Brain pericyte (primary cell): ENCODE results near the gene RNF208.
"Not testable (repeated sequence)": the region's sequence is repeated elsewhere in the genome, so short reads cannot be mapped to it uniquely, and the experiment has no call there.

Source experiments
- DNase-seq: peaks from one replicate; pipeline ENCODE4 v3.0.0-alpha.2; 2012; ENCODE audit warnings: low read depth, low spot score

RNF208 gene

DNA sequence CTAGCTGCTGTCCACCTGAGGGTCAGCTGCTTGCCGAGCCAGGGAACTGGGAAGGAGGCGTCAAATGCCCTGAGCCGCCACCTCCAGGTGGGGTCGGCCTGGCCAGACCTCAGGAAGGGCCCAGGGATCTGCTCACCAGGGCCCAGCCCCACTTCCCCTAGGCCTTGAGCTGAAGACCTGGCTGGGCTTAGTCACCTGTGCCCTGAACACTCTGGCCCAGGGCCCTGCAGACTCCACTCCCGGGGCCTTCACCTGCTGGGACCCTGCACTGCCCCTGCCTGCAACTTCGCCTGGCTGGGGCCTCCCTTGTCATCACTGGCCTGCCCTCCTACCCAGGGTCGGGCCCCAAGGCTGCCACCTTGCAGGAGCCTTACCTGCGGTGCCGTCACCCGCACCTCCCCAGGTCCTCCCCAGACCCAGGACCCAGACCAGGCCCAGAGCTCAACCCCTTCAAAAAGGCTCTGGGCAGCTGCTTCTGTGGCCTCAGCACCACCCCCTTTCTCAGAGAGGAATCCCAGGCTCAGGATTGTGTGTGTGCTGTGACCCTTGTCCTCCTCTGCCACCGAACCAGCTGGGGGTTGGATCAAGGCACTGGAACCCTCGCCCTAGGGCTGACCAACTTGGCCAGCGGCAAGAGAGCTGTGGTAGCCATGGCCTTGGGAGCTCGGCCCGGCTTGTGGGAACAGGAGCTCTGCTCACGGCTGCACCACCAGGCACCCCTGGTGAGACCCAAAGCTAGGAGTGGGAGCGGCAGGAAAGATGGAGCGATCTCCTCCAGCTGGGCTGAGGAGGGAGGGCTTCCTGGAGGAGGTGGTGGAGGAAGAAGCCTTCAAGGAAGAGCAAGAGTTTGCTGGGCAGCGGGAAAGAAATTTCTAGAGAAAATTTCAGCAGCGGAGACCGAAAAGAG is 31.9 kb upstream of the RNF208 start:
- DNase-seq = no peak

GRCh38 chr9:137252555-137253506 is 30.8 kb upstream of the RNF208 start:
- no peak for DNase-seq

DNA sequence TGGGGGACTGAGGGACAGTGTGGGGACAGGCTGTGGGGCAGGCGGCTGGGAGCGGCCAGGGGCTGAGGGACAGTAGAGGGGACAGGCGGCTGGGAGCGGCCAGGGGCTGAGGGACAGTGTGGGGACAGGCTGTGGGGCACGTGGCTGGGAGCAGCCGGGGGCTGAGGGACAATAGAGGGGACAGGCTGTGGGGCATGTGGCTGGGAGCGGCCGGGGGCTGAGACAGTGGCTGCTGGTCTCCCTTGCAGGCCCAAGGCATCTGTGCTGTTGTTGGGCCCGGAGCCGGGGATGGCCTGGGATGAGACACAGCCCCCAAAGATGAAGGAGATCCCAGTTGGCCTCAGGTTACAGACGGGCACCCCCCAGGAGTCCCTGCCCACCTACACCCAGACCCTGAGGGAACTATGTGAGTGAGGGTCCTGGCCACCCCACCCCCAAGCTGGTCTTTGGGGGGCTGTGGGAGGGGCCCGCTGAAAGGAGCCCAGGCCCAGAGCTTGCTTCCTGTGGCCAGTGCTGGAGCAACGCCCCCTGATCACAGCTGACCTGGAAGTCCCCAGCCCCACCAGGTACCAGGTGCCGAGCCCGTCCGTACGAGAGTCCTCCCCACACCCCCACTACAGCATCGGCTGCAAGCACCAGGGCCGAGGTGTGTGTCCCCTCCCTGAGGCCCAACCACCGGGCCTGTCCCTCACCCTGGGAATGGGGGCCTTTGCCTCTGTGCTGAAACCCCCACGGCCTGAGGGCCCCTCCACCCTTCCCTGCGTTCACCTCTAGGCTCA is 29.6 kb upstream of the RNF208 start:
- DNase-seq = no peak

DNA sequence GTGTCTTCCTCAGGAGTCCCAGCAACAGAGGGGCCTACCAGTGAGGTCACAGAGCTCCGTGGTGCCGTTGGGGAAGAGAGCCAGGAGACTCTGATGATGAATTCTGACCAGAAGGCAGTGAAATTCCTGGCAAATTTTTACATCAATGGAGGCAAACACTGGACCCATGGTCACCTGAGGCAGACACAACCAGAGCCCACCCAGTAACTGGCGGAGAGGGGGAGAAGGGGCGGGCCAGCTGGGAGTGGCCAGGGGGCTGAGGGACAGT is 29.1 kb upstream of the RNF208 start, which contains the start of gene STPG3:
TSS of gene STPG3 (plus strand) at position 93 of the 268 bp plus-strand sequence. CDS start at position 94, 1 bp downstream.
- DNase-seq = no peak

- no peak for DNase-seq
These were observed 28.5 kb upstream of the RNF208 start for GRCh38 chr9:137250329-137251193.

- no peak for DNase-seq
These were observed 25.8 kb upstream of the RNF208 start for GRCh38 chr9:137247916-137248175.

DNA sequence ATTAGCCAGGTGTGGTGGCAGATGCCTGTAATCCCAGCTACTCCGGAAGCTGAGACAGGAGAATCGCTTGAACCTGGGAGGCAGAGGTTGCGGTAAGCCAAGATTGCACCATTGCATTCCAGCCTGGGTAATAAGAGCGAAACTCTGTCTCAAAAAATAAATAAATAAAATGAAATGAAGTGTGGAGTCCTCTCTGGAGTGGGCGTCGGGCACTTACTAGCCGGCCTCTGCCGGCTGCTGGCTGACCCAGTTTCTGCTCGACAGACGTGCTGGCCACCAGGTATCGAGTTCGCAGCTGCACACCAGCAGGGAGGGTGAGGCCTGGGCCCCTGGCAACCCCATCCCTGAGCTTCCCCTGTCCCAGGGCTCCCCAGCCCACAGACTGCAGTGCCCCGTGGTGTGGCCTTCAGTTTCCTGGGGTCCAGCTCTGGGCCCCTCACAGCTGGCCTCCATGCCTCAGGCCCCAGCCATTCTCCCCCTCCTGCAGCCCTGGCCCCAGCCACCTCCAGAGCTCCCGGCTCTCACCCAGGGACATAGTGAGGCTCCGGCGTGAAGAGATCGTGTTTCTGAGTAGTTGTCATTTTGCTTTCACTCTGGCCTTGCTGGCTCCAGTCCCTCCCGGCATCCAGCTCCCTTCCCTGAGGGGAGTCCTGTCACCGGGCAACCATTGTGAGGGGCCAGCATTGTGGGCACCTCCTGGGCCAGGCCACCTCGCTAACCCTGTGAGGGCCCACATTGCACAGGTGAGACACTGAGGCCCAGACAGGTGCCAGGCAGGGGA is 25.3 kb upstream of the RNF208 start:
- DNase-seq = no peak

- DNase-seq = no peak
These were observed 23.7 kb upstream of the RNF208 start for GRCh38 chr9:137245450-137246421.

GRCh38 chr9:137244486-137245449 is 22.7 kb upstream of the RNF208 start:
- DNase-seq = no peak

DNA sequence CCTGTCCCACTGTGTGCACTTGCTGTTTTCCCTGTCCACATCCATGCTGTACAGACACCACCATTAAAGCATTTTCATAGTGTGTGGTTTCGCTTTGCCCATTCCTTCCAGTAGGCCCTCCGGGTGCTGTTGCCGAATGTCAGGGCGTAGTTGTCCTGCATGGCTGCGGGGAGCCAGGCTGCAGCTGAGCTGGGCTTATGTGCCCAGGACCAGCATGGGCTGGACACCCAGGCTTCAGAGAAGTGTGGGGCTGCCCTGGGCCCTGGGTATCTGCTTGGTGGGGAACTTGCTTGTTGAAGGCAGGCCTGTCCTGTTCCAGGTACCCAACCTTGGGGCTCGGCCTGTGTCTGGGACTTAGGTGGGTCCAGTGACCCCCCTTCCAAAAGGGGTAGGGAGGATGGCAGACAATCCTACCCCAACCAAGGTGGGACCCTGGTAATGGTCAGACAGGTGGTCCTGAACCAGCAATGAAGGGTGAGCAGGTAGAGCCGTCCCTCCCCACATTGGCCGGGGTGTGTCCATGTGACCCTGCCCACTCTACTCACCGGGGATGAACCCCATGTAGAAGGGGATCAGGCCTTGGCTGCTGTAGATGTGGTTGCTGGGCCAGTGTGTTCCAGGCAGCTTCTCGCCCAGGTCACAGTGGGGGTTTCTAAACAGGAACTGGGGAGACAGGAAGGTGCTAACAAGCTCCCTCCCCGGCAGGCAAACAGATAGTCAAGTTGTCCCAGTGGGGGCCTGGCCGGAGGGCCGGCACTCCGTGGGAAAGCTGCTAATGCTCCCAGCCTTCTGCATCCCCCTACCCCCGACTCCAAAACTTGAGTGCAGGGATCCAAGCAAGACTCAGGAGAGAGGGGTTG is 21.8 kb upstream of the RNF208 start:
- no peak for DNase-seq

DNA sequence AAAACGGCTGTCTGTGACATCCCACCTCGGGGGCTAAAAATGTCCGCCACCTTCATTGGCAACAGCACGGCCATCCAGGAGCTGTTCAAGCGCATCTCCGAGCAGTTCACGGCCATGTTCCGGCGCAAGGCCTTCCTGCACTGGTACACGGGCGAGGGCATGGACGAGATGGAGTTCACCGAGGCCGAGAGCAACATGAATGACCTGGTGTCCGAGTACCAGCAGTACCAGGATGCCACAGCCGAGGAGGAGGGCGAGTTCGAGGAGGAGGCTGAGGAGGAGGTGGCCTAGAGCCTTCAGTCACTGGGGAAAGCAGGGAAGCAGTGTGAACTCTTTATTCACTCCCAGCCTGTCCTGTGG is 21.2 kb upstream of the RNF208 start:
- DNase-seq = not testable (repeated sequence)

- DNase-seq = no peak
These were observed 20.5 kb upstream of the RNF208 start for GRCh38 chr9:137242269-137243203.

DNA sequence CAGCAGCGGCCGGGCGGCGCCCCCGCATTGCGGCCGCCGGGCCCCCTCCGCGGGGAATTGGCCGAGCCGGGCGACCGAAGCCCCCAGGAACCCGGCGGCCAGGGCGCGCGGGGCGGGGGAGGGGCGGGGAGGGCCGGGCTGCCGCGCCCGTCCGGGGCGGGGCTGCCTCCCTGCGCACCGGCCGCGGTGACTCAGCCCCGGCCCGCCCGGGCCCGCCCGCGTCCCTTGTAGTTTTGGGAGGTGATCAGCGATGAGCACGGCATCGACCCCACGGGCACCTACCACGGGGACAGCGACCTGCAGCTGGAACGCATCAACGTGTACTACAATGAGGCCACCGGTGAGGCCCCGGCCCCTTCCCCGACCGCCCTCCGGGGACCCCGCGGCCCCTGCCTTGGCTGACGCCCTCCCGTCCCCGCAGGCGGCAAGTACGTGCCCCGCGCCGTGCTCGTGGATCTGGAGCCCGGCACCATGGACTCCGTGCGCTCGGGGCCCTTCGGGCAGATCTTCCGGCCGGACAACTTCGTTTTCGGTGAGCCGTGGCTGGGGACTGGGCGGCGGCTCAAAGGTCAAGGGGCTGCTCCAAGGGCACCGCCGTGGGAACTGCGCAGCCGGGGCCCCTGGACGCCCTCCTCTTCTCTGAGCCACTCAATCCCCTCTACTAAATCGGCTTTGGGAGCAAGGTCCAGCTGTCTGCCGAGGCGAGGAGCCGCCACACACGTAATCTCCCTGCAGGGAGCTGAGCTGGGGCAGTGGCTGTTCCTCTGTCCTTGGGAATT is 19.6 kb upstream of the RNF208 start:
- no peak for DNase-seq

DNA sequence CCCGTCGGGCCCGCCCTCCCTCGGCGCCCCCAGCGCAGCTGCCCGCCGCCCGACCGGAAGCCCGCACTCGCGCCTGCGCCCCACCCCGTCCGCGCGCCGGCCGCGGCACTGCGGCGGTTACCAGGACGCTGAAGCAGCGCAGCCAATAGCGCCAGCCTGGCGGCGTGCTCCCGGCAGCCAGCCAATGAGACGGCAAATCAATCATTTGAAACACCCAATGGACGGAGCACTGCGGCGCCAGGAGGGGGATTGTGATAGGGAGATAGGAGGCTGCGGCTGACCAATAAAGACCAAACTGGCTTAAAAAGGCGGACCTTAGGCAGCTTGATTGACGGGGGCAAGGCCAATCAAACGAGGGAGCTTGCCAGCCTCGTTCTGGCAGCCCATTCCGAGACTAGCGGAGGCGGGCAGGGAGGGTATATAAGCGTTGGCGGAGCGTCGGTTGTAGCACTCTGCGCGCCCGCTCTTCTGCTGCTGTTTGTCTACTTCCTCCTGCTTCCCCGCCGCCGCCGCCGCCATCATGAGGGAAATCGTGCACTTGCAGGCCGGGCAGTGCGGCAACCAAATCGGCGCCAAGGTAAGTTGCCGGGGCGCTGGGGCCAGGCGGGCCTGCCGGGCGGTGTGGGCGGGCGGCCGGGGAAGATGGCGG is 18.9 kb upstream of the RNF208 start, which contains the start of gene TUBB4B:
TSS of gene TUBB4B (plus strand) at position 447 of the 649 bp plus-strand sequence. CDS start at position 521, 74 bp downstream.
- DNase-seq = peak; percentile 100
